Measurements from ENCODE around the gene GNPNAT1.

GNPNAT1 gene

GRCh38 chr14:52829527-52830185 is 38.2 kb upstream of the GNPNAT1 start:
- DNase-seq (ENCODE audit: extremely low read depth, low read depth): no peak
- TF ChIP-seq CTCF (IDR thresholded peaks at IDR 0.05; ENCODE audit: low read depth, low read length): no peak

- DNase-seq (ENCODE audit: extremely low read depth, low read depth): no peak
- TF ChIP-seq CTCF (IDR thresholded peaks at IDR 0.05; ENCODE audit: low read depth, low read length): no peak
Observed at GRCh38 chr14:52827426-52827825, 36.0 kb upstream of the GNPNAT1 start.

GRCh38 chr14:52825085-52825484 is 33.7 kb upstream of the GNPNAT1 start:
- no peak for TF ChIP-seq CTCF (IDR thresholded peaks at IDR 0.05; ENCODE audit: low read depth, low read length)
- DNase-seq (ENCODE audit: extremely low read depth, low read depth): no peak

GRCh38 chr14:52824462-52824861 is 33.1 kb upstream of the GNPNAT1 start:
- no peak for DNase-seq (ENCODE audit: extremely low read depth, low read depth)
- no peak for TF ChIP-seq CTCF (IDR thresholded peaks at IDR 0.05; ENCODE audit: low read depth, low read length)

- no peak for TF ChIP-seq CTCF (IDR thresholded peaks at IDR 0.05; ENCODE audit: low read depth, low read length)
Observed at GRCh38 chr14:52821805-52822250, 30.4 kb upstream of the GNPNAT1 start.

GRCh38 chr14:52808101-52808500 is 16.7 kb upstream of the GNPNAT1 start:
- no peak for DNase-seq (ENCODE audit: extremely low read depth, low read depth)
- no peak for TF ChIP-seq CTCF (IDR thresholded peaks at IDR 0.05; ENCODE audit: low read depth, low read length)

More at GRCh38 chr14:52821805-52822250, 30.4 kb upstream of the GNPNAT1 start:
- DNase-seq (ENCODE audit: extremely low read depth, low read depth): no peak

GRCh38 chr14:52806115-52806514 is 14.7 kb upstream of the GNPNAT1 start:
- no peak for TF ChIP-seq CTCF (IDR thresholded peaks at IDR 0.05; ENCODE audit: low read depth, low read length)

More at GRCh38 chr14:52806115-52806514, 14.7 kb upstream of the GNPNAT1 start:
- no peak for DNase-seq (ENCODE audit: extremely low read depth, low read depth)
